Parathyroid adenoma (tissue), 2 donors: ENCODE measurements around the gene CCL1.

Experiments
- H2AFZ ChIP-seq: fragments of 300-600 bp; sonication (generic); one replicate; pipeline ENCODE4 v1.7.0; 2017; ENCODE audit warnings: antibody characterized with exemption, mild to moderate bottlenecking
- H3K27ac ChIP-seq: fragments of 300-600 bp; sonication (generic); one replicate; pipeline ENCODE4 v1.7.0; 2017
- H3K27me3 ChIP-seq: fragments of 300-600 bp; sonication (generic); one replicate; pipeline ENCODE4 v1.7.0; 2017; ENCODE audit warnings: low read length; ENCODE audit not compliant: control insufficient read depth, insufficient read depth
- H3K36me3 ChIP-seq: fragments of 300-600 bp; sonication (generic); one replicate; pipeline ENCODE4 v1.7.0; 2017; ENCODE audit warnings: low read length; ENCODE audit not compliant: control insufficient read depth, insufficient read depth
- H3K4me1 ChIP-seq: fragments of 300-600 bp; sonication (generic); one replicate; pipeline ENCODE4 v1.7.0; 2017; ENCODE audit warnings: control low read depth
- H3K4me2 ChIP-seq: fragments of 300-600 bp; sonication (generic); one replicate; pipeline ENCODE4 v1.7.0; 2017; ENCODE audit warnings: low read length
- H3K4me3 ChIP-seq: fragments of 300-600 bp; sonication (generic); one replicate; pipeline ENCODE4 v1.7.0; 2017; ENCODE audit warnings: low read depth, low read length
- H3K79me2 ChIP-seq: fragments of 300-600 bp; sonication (generic); one replicate; pipeline ENCODE4 v1.7.0; 2017; ENCODE audit warnings: control low read depth
- H3K9ac ChIP-seq: fragments of 300-600 bp; sonication (generic); one replicate; pipeline ENCODE4 v1.7.0; 2017; ENCODE audit warnings: mild to moderate bottlenecking
- H3K9me3 ChIP-seq: fragments of 300-600 bp; sonication (generic); one replicate; pipeline ENCODE4 v1.7.0; 2017; ENCODE audit warnings: low read length; ENCODE audit not compliant: control insufficient read depth
- CTCF ChIP-seq: fragments of 300-600 bp; sonication (generic); IDR thresholded peaks from one replicate; pipeline ENCODE4 v1.7.0; 2017; ENCODE audit warnings: antibody characterized with exemption, mild to moderate bottlenecking
- donor health status: primary hyperparathyroidism.

Gene CCL1

GRCh38 chr17:34400301-34400931, 37.4 kb upstream of the CCL1 start:
- Histone ChIP-seq H3K4me1 (no peaks in the 10 kb centered on the region), H3K27ac (no peak overlapping the region), H3K9me3 (no peaks in the 10 kb centered on the region), H3K9ac (no peak overlapping the region), H3K4me3 (no peak overlapping the region), H2AFZ (no peak overlapping the region), H3K36me3 (no peaks in the 10 kb centered on the region), H3K79me2 (no peaks in the 10 kb centered on the region), H3K27me3 (no peaks in the 10 kb centered on the region), H3K4me2 (no peak overlapping the region)
- TF ChIP-seq CTCF: no peak

- H3K79me2 ChIP-seq: no peaks in the 10 kb centered on the region
- H2AFZ ChIP-seq: no peak overlapping the region
- no peak for TF ChIP-seq CTCF
- H3K27me3 ChIP-seq: no peaks in the 10 kb centered on the region
- no peaks in the 10 kb centered on the region for H3K9me3 ChIP-seq
- no peak overlapping the region for H3K4me3 ChIP-seq
- H3K4me1 ChIP-seq: no peaks in the 10 kb centered on the region
- no peak overlapping the region for H3K9ac ChIP-seq
- no peak overlapping the region for H3K27ac ChIP-seq
- no peaks in the 10 kb centered on the region for H3K36me3 ChIP-seq
- H3K4me2 ChIP-seq: no peak overlapping the region
These were observed 36.7 kb upstream of the CCL1 start for GRCh38 chr17:34399725-34400124.

GRCh38 chr17:34398990-34399389, 36.0 kb upstream of the CCL1 start:
- Histone ChIP-seq H3K27me3 (no peaks in the 10 kb centered on the region), H3K4me1 (no peaks in the 10 kb centered on the region), H3K79me2 (no peaks in the 10 kb centered on the region), H3K4me3 (no peak overlapping the region), H3K9ac (no peak overlapping the region), H3K9me3 (no peaks in the 10 kb centered on the region), H3K36me3 (no peaks in the 10 kb centered on the region), H3K4me2 (no peak overlapping the region), H2AFZ (no peak overlapping the region), H3K27ac (no peak overlapping the region)
- no peak for TF ChIP-seq CTCF

- Histone ChIP-seq H3K79me2 (no peaks in the 10 kb centered on the region), H3K9me3 (no peaks in the 10 kb centered on the region), H3K27ac (no peak overlapping the region), H3K4me1 (no peaks in the 10 kb centered on the region), H3K9ac (no peak overlapping the region), H3K4me2 (no peak overlapping the region), H2AFZ (no peak overlapping the region), H3K27me3 (no peaks in the 10 kb centered on the region), H3K36me3 (no peaks in the 10 kb centered on the region), H3K4me3 (no peak overlapping the region)
- TF ChIP-seq CTCF: no peak
These were observed 34.2 kb upstream of the CCL1 start for GRCh38 chr17:34397265-34397664.

- Histone ChIP-seq H3K4me1 (no peaks in the 10 kb centered on the region), H3K4me3 (no peak overlapping the region), H3K27me3 (no peaks in the 10 kb centered on the region), H2AFZ (no peak overlapping the region), H3K79me2 (no peaks in the 10 kb centered on the region), H3K27ac (no peak overlapping the region), H3K9me3 (no peaks in the 10 kb centered on the region), H3K9ac (no peak overlapping the region), H3K36me3 (no peaks in the 10 kb centered on the region), H3K4me2 (no peak overlapping the region)
- TF ChIP-seq CTCF: no peak
These were observed 30.4 kb upstream of the CCL1 start for GRCh38 chr17:34393401-34393800.
